Activated CD4-positive, alpha-beta T cell treated with anti-CD3 and anti-CD28 coated beads, Interleukin-2, amount 50 U/mL, for 4 hours (primary cell): ENCODE data around the gene DCTD.

Experiments used
- DNase-seq, 2 experiments: peaks; one replicate each; pipeline ENCODE4 v3.0.0-alpha.2; 2020

Gene DCTD

GRCh38 chr4:182888891-182889290 is 28.3 kb downstream of the DCTD start:
- DNase-seq: no peak

GRCh38 chr4:182886768-182887167 is 30.4 kb downstream of the DCTD start:
- DNase-seq: no peak

- DNase-seq: no peak
Observed at GRCh38 chr4:182886205-182886604, 31.0 kb downstream of the DCTD start.

- DNase-seq: no peak
Observed at GRCh38 chr4:182885738-182886077, 31.5 kb downstream of the DCTD start.

- DNase-seq: no peak
Observed at GRCh38 chr4:182885022-182885737, 32.0 kb downstream of the DCTD start.

GRCh38 chr4:182884040-182884439 is 33.1 kb downstream of the DCTD start:
- no peak for DNase-seq

- no peak for DNase-seq
Observed at GRCh38 chr4:182883351-182883750, 33.8 kb downstream of the DCTD start.

GRCh38 chr4:182881914-182882313 is 35.3 kb downstream of the DCTD start:
- no peak for DNase-seq

- DNase-seq: no peak
Observed at GRCh38 chr4:182880387-182881356, 36.5 kb downstream of the DCTD start.

- DNase-seq: no peak
Observed at GRCh38 chr4:182879913-182880312, 37.3 kb downstream of the DCTD start.

- no peak for DNase-seq
Observed at GRCh38 chr4:182878633-182879495, 38.3 kb downstream of the DCTD start.

GRCh38 chr4:182877326-182877883 is 39.8 kb downstream of the DCTD start:
- DNase-seq: no peak

GRCh38 chr4:182876427-182876826 is 40.8 kb downstream of the DCTD start:
- no peak for DNase-seq

- no peak for DNase-seq
Observed at GRCh38 chr4:182875453-182876405, 41.5 kb downstream of the DCTD start.

- DNase-seq: no peak
Observed at GRCh38 chr4:182874797-182875345, 42.3 kb downstream of the DCTD start.

- DNase-seq: no peak
Observed at GRCh38 chr4:182874304-182874751, 42.9 kb downstream of the DCTD start.

GRCh38 chr4:182873726-182874125 is 43.5 kb downstream of the DCTD start:
- no peak for DNase-seq

- DNase-seq: no peak
Observed at GRCh38 chr4:182873289-182873688, 43.9 kb downstream of the DCTD start.

- no peak for DNase-seq
Observed at GRCh38 chr4:182872886-182873285, 44.3 kb downstream of the DCTD start.

- no peak for DNase-seq
Observed at GRCh38 chr4:182871616-182872015, 45.6 kb downstream of the DCTD start.

- DNase-seq: no peak
Observed at GRCh38 chr4:182869697-182870096, 47.5 kb downstream of the DCTD start.
